Body of pancreas (tissue), 4 donors: ENCODE results near the gene DRD1.

Source experiments
- CTCF ChIP-seq, 7 experiments: fragments of 450-650 bp in 4 of 7; fragments of 200-600 bp in 3 of 7; sonication (generic) in 3 of 7; IDR thresholded peaks; one replicate each; pipeline ENCODE4 v1.5.1; 2016 to 2019; ENCODE audit warnings: antibody characterized with exemption in 7 of 7
- POLR2A ChIP-seq, 3 donors: fragments of 450-650 bp; IDR thresholded peaks; one replicate each; pipeline ENCODE4 v1.6.1; 2016; ENCODE audit warnings: antibody characterized with exemption in 3 of 3, mild to moderate bottlenecking in 2 of 3

GRCh38 chr5:175466700-175467318, 22.8 kb upstream of the DRD1 start:
- TF ChIP-seq CTCF (IDR thresholded peaks at IDR 0.05) (no peak), POLR2A (IDR thresholded peaks at IDR 0.05) (no peak)
